Cortex of kidney (tissue), 1 donor: ENCODE data around the gene RTP5.

Experiments
- DNase-seq: peaks from one replicate; lab custom pipeline; 2025; lab: John Stamatoyannopoulos, UW

RTP5 gene

DNA sequence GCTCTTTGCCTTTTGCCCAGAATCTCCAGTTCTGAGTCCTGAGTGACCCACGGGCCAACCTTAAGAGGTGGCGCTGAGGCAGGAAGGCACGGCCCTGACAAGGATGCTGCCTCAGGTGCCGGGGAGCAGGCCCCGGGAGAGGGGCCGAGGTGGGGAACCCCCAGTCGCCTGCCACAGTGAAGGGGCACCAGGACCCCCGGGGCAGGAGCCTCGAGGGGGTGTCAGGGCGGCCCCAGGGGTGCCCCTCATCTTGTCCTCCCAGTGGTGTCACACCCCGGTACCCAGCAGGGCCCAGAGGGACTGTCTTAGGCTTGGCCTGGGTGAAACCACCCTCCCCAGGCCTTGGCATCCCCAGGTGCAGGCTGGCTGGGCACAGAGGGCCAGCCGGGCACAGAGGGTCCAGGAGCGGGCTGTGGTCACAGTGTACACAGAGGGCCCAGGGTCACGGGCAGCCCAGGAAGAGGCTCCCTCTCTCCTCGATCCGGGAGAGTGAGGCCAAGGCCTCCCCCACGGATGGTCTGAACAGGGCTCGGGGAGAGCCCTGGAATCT lies 11.9 kb upstream of the RTP5 start:
- DNase-seq = no peak

DNA sequence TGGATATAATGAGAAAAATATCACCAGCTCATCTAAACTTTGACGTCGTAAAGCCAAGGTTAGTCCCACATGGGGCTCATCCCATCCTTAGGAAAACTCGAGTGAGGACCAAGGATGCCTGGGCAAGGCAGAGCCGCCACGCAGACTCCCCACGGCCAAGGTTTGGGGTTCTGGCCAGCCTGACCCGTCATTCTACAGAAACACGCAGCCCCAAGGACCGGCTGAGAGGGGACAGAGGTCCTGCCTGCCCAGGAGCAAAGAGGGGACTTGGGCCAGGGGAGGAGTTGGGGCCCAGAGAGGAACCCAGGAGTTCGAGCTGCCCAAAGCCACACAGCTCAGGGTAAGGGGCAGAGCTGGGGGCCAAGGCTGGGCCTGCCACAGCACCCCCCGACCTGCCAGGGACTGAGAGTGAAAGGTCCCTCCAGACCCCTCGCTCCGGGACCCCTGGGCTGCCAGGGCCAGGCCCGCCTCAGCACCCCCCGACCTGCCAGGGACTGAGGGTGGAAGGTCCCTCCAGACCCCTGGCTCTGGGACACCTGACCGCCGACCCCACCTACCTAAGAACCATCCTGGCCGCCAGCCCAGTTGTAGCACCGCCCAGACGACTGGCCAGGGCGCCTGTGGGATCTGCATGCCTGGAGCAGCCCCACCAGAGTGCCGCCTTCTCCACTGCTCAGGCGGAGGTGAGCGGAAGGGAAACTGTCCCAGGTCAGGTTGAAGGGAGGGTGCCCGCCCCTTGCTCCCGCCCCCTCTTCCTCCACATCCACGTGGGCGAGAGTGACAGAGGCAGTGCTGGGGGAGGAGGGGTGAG lies 11.1 kb upstream of the RTP5 start, which contains the start of gene PDCD1:
PDCD1 (minus strand) TSS at position 689 of the 811 bp plus-strand sequence; CDS start at position 633, 56 bp downstream.
- DNase-seq = no peak

DNA sequence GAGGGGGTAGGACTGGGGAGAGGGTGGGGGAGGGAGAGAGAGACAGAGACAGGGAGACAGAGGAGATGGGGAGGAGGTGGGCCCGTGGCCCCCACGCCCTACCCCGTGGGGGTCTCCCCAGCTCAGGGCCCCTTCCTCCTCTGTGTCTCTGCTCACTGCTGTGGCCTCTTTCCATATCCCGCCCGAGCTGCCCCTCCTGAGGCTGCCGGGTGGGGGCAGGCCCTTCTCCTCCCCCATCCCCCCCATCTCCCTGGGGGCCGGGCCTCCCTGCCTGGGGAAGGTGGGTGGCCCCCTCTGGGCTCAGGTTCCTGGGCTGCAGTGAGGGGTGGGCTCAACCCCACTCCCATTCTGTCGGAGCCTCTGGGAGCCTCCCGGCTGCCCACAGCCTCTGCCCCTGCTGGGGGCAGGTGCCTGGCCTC lies 10.5 kb upstream of the RTP5 start:
- DNase-seq = no peak

DNA sequence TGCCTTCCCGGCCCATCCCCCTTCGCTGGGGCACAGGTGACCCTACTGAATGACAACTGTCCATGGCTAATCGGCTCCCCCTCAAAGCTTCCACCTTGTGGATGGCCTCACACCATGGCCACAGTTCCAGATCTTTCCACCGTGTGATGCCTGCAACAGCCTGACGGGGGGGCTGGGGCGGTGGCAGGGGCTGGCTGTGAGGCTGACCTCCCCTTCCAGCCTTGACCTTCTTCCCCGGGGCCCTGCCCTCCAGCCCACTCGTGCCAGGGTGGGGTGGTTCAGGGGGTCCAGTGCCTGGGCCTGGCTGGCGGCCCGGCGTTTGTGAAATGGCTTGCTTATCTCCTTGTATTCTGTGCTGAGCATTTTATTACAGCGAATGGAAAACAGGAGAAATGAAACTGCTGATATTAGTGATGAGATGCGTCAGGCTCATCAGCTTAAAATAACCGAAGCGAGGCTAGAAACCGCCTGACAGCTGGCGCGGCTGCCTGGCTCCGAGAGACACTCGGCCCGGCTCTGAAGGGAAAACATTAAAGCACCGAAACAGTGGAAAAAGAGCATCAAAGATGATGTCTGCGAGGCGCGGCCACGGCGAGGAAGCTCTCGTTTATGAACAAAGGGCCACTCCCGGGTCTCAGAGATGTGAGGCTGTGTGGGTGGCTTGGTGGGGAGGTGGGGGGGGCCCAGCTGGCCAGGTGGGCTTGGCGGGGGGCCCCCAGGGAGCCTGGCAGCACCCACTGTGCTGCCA lies 9.9 kb upstream of the RTP5 start:
- DNase-seq = no peak

DNA sequence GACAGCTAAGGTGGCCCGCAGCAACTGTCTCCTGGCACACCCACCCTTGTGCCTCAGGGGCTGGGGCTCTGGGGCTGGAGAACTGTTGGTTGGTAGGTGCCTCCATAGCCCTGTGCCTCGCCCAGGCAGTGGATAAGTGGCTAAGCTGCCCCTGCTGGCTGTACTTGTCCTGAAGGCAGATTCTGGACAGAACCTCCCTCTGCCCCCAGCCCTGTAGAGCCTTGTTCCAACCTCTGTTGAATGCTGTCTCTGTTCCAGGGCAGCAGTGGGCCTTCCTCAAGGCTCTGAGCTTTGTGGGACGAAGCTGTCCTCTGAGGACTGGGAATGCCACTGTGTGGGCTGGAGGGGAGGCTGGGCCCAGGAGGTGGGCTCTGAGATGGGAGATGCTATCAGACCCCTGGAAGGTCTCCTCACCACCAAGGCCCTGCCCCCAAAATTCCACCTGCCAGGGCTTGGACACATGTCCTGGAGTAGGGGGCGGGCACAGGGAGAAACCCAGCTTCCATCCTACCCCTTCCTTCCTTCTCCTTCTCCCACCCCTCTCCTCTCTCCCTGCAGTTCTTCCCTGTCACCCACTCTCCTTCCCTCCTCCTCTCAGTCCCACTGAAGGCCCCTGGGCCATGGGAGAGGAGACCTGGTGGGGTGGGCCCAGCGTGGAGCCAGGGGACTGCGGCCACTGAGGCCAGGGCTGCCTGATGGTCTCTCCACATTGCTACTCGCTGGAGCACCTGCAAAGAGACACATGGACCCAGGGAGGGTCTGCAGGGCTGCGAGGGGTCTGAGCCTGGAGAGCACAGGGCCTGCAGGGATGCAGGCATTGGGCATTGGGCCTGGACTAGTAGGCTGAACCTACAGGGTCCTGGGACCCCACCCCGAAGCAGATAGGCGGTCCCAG lies 9.1 kb upstream of the RTP5 start:
- no peak for DNase-seq

DNA sequence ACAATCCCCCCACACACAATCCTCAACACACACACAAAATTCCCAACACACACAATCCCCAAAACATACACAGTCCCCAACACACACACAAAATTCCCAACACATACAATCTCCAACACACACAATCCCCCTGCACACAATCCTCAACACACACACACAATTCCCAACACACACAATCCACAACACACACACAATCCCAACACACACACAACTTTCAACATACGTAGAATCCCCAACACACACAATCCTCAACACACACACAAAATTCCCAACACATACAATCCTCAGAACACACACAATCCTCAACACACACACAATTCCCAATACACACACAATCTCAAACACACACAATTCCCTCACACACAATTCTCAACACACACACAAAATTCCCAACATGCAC lies 8.3 kb upstream of the RTP5 start:
- no peak for DNase-seq

DNA sequence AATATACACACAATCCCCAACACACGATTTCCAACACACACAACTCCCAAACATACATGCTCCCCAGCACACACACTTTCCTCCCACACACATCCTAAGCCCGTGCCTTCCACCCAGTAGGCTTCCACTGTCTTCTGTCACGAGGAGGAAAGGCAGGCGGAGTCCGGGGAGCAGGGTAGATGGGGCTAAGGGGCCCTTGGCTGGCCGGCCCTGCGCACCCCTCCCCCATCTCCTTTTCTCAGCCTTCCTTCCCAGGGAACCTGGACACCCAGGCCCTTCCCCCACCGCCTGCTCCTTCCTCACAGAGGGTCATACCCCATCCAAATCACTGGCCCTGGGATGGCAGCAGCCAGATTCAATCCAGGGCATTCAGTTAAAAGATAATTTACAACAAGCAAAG lies 7.4 kb upstream of the RTP5 start:
- no peak for DNase-seq

DNA sequence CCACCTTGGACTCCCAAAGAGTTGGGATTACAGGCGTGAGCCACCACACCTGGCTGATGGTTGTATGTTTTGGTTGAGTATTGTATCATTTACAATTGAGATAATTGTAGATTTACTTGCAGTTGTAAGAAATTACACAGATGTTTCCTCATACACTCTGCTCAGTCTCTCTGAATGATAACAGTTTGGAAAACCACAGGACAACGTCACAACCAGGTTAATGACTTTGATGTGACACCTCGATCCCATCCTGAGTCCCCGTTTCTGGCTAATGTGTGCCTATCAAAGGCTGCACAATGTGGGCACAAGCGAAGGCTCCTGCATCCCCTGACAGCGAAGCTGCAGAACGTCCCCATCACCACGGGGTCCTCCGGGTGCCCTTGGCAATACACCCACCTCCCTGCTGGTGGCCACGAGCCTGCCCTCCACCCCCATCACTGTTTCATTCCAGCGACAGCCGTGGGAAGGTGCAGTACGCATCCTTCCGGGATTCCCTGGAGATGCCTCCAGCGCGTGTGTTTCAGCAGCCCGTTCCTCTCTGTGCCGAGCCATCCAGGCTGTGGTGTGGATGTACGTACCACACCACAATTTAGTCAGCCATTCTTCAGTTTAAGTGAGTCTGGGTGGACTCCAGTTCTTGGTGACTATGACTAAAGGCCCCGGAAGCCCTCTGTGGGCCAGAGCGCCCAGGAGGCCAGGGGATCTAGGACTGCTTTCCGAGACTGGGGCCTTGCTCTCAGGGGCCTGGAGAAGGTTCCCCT lies 6.6 kb upstream of the RTP5 start:
- no peak for DNase-seq

DNA sequence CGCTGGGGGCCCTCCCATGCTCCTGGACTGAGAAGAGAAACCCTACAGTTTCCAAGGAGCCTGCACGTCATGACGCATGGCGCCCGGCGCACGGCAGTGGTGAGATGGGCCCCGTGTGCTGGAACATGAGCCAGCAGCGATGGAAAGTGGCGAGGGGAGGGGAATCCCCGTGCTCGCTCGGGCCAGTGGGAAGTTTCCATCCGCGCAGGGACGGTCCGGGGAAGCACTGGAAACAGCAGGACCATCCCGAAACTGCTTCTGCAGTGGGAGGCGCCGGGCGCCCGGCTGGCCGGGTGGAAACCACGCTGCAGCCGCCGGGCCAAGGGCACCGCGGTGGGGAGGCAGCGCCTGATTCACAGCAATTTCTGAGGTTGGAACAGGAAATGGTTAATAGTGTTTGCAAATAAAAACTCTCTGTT lies 6.0 kb upstream of the RTP5 start:
- DNase-seq = no peak

DNA sequence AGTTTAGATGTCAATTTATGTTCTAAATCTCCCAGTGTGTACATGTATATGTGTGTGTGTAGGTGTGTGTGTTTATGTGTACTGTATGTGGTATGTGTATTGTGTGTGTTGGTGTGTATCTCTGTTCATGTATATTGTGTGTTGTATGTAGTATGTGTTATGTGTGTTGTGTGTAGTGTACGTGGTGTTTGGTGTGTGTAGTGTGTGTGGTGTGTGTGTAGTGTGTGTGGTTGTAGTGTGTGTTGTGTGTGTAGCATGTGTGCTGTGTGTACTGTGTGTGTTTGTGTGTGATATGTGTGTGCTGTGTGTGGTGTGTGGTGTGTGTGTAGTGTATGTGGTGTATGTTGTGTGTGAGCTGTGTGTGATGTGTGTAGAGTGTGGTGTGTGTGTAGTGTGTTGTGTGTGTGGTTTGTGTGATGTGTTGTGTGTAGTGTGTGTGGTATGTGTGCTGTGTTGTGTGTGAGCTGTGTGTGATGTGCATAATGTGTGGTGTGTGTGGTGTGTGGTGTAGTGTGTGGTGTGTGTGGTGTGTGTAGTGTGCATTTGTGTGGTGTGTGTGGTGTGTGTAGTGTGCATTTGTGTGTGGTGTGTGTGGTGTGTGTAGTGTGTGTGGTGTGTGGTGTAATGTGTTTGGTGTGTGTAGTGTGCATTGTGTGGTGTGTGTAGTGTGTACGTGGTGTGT lies 5.2 kb upstream of the RTP5 start:
- no peak for DNase-seq

DNA sequence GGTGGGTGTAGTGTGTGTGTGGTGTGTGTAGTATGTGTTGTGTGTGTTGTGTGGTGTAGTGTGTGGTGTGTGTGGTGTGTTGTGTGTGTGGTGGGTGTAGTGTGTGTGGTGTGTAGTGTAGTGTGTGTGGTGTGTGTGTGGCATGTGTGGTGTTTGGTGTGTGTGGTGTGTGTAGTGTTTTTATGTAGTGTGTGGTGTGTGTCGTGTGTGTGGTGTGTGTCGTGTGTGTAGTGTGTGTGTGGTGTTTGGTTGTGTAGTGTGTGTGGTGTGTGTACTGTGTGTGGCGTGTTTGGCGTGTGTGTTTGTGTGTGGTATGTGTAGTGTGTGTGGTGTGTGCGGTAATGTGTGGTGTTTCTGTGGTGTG lies 4.7 kb upstream of the RTP5 start:
- no peak for DNase-seq

DNA sequence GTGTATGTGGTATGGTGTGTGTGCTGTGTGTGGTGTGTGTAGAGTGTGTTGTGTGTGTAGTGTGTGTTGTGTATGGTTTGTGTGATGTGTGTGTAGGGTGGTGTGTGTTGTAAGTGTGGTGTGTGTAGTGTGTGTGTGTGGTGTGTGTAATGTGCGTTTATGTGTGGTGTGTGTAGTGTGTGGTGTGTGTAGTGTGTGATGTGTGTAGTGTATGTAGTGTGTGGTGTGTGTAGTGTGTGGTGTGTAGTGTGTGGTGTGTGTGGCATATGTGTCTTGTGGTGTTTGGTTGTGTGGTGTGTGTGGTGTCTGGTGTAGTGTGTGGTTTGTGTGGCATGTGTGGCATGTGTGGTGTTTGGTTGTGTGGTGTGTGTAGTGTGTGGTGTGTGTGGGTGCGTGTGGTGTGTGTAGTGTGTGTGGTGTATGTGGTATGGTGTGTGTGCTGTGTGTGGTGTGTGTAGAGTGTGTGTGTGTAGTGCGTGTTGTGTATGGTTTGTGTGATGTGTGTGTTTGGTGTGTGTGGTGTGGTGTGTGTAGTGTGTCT lies 4.0 kb upstream of the RTP5 start:
- no peak for DNase-seq

DNA sequence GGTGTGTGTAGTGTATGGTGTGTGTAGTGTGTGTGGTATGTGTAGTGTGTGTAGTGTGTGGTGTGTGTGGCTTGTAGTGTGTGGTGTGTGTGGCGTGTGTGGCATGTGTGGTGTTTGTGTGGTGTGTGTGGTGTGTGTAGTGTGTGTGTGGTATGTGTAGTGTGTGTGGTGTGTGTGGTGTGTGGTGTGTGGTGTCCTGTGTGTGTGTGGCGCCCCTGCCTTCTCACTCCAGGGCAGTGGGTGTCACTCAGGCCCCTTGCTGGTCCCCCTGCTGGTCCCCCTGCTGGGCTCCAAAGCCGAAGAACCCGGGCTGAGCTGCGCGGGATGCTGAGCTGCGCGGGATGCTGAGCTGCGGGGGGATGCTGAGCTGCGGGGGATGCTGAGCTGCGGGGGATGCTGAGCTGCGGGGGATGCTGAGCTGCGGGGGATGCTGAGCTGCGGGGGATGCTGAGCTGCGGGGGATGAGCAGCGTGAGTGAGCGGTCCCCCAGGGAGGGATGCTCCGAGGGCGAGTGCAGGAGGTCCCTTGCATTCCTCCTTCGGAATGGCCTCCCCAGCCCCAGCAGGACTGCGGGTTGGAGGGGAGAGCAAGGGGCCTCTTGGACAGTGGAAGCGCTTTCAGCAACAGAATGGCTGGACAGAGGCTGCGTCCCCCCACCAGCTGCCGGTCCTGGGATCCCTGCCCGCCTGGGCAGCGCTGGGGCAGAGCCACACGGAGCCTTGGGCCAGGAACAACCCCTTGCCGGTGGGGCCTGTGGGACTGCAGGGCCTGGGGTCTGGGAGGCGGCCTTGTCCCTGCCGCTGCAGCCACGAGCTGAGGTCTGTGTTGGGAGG lies 3.4 kb upstream of the RTP5 start:
- no peak for DNase-seq

DNA sequence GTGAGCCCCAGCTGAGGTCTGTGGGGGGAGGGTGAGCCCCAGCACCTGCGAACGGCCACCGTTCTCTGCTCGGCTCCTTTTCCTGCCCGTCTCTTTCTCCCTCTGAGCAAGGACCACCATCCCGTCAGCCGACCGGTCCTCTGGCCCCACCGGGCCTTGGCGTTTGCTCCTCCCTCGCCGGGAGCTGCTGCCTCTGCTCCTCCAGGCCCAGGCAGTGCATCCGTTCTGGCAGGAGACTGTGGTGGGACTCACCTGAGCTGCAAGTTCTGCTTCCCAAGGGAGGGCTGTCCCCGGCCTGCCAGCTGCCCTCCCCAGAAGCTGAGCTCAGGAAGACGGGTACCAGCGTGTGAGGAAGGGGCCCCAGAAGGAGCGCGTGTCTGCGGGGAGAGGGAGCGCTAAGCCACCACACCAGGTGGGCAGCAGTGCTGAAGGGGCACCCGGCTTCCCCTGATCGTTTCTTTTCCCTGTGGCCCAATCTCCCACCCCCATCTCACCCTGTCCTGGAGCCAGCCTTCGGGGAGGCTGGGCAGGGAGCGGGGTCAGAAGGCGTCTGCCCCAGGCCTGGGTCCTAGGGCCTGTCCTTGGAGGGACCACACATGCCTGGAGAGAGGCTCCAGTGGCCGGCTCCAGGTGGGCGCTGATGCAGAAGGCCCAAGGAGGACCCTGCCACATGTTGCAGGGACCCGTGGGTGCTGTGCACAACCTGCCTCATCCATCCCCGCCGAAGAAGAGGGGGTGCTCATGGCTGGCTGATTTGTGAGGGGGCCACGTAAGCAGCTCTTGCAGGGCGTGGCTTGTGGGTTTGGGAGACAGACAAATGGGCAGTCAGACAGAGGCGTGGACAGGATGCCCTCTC lies 2.5 kb upstream of the RTP5 start:
- DNase-seq = no peak

DNA sequence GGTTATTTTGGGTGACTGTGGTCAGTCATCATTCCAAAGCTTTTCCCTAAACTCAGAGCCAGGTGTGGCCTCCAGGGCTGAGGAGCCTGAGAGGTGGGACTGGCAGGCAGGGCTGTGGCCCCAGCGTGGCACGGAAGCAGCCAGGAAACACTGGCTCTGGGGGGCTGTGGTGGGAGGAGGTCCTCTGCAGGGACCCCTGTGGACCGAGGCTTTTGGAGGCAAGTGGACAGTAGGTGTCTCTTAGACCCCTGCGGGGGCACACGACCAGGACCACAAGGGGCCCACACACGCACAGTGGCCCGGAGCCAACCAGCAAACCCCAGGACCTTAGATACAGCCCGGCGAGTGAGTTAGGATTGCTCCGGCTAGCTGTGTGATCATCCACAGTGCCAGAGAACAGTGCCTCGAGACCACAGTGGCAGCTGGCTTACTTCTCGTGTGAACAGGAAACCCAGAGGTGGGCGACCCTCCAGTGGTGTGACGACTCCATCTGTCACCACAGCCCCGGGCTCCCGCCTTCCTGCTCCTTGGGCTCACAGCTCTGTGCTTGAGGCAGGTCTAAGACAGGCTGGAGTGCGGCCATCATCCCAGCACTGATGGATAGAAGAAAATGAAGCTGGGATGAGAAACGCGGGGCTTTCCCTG lies 1.6 kb upstream of the RTP5 start:
- no peak for DNase-seq

DNA sequence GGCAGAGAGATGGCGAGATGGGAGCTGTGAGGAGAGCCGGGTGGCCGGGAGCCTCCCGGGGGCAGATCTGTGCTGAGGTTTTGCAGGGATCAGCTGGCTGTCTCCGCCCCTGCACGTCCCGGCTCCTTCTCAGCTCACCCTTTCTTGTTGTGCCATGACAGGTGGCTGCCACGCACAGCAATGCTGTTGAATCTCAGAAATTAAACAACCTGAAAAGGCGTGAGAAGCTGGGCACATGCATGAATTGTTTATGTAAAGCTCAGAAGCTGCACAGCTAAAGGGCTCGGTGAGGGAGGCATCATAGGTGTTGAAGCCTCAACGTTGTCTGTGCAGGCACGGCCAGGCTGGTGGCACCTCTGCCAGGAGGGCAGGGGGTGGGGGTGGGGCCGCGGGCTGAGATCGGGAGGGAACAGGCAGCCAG lies 858 bp upstream of the RTP5 start:
- no peak for DNase-seq

DNA sequence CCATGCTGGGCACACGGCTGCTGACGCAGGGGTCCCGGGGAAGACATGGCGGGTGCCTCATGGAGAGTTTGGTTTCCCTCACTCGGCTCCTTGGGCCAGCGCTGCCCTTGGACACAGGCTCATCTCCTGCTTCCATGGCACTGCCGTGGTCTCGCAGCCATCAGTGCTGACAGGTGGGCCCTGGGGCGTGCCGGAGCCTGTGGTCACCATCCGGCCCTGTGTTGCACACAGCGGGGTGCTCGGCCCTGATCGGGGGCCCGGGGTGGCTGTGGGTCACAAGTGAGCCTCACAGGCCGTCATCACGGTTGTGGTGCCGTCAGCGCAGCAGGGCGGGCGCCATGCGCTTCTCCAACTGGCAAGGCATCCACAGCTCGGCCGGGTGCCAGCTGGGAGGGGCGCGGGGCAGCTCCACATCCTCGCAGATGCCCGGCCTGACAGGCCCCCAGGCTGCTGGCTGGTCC lies 582 bp downstream of the RTP5 start:
- DNase-seq = no peak
